KG1 (cell line): Measurements from ENCODE around the gene GHRL.
"Not testable (repeated sequence)": the region's sequence is repeated elsewhere in the genome, so short reads cannot be mapped to it uniquely, and the experiment has no call there.

Experiments used
- DNase-seq: peaks from one replicate; lab custom pipeline; 2025; lab: John Stamatoyannopoulos, UW

GHRL gene

GRCh38 chr3:10299175-10299574, 6.4 kb upstream of the GHRL start:
- DNase-seq, result no peak

GRCh38 chr3:10298064-10298463, 5.3 kb upstream of the GHRL start:
- DNase-seq, result not testable (repeated sequence)

- DNase-seq, result no peak
These were observed 1.4 kb upstream of the GHRL start for GRCh38 chr3:10294030-10294586.

GRCh38 chr3:10291641-10292040, 1.1 kb downstream of the GHRL start:
- DNase-seq, result no peak

GRCh38 chr3:10290481-10291176, 2.1 kb downstream of the GHRL start:
- DNase-seq, result no peak

- no peak for DNase-seq
These were observed 2.9 kb downstream of the GHRL start for GRCh38 chr3:10289787-10290355.

GRCh38 chr3:10289077-10289476, 3.7 kb downstream of the GHRL start:
- no peak for DNase-seq

- DNase-seq, result no peak
These were observed 4.2 kb downstream of the GHRL start for GRCh38 chr3:10288575-10288960.

GRCh38 chr3:10287936-10288574, 4.7 kb downstream of the GHRL start:
- DNase-seq, result no peak

GRCh38 chr3:10286596-10287295, 6.0 kb downstream of the GHRL start:
- no peak for DNase-seq

GRCh38 chr3:10286133-10286524, 6.6 kb downstream of the GHRL start:
- DNase-seq, result no peak

- no peak for DNase-seq
These were observed 7.2 kb downstream of the GHRL start for GRCh38 chr3:10285272-10286132.

GRCh38 chr3:10284496-10284895, 8.3 kb downstream of the GHRL start:
- no peak for DNase-seq

- no peak for DNase-seq
These were observed 9.1 kb downstream of the GHRL start for GRCh38 chr3:10283638-10284037.

GRCh38 chr3:10281951-10282350, 10.8 kb downstream of the GHRL start:
- no peak for DNase-seq

GRCh38 chr3:10280571-10280970, 12.2 kb downstream of the GHRL start:
- DNase-seq, result no peak

GRCh38 chr3:10280177-10280529, 12.6 kb downstream of the GHRL start:
- no peak for DNase-seq

GRCh38 chr3:10279384-10280176, 13.2 kb downstream of the GHRL start:
- no peak for DNase-seq

- DNase-seq, result no peak
These were observed 14.2 kb downstream of the GHRL start for GRCh38 chr3:10278501-10278900.

GRCh38 chr3:10277115-10277625, 15.6 kb downstream of the GHRL start:
- DNase-seq, result no peak

- no peak for DNase-seq
These were observed 18.1 kb downstream of the GHRL start for GRCh38 chr3:10274601-10275000.
